Measurements from ENCODE around the gene IP6K2.

Gene IP6K2

GRCh38 chr3:48674505-48674904 lies 42.5 kb downstream of the IP6K2 start:
- TF ChIP-seq CTCF (conservative IDR thresholded peaks at IDR 0.05; ENCODE audit: low read depth, low read length): no peak
- Histone ChIP-seq H3K79me2 (ENCODE audit: insufficient read depth, low read depth) (no peaks in the 10 kb centered on the region), H3K4me2 (no peak overlapping the region), H3K27ac (no peak overlapping the region), H4K20me1 (ENCODE audit: insufficient read depth) (no peaks in the 10 kb centered on the region), H3K36me3 (ENCODE audit: insufficient read depth) (no peaks in the 10 kb centered on the region), H3K27me3 (ENCODE audit: insufficient read depth, low read depth) (no peaks in the 10 kb centered on the region), H3K9ac (no peak overlapping the region), H3K4me1 (ENCODE audit: low read depth, poor library complexity, severe bottlenecking) (no peaks in the 10 kb centered on the region), H3K4me3 (IDR thresholded peaks at IDR 0.05; ENCODE audit: insufficient read depth, low read depth, low read length) (no peak overlapping the region), H2AFZ (ENCODE audit: low read depth) (no peak overlapping the region)

- H3K79me2 ChIP-seq (ENCODE audit: insufficient read depth, low read depth): no peaks in the 10 kb centered on the region
- no peak for TF ChIP-seq CTCF (conservative IDR thresholded peaks at IDR 0.05; ENCODE audit: low read depth, low read length)
- H3K4me1 ChIP-seq (ENCODE audit: low read depth, poor library complexity, severe bottlenecking): no peaks in the 10 kb centered on the region
- H3K27me3 ChIP-seq (ENCODE audit: insufficient read depth, low read depth): no peaks in the 10 kb centered on the region
- no peaks in the 10 kb centered on the region for H3K36me3 ChIP-seq (ENCODE audit: insufficient read depth)
- H3K27ac ChIP-seq: no peak overlapping the region
- no peaks in the 10 kb centered on the region for H4K20me1 ChIP-seq (ENCODE audit: insufficient read depth)
- no peak overlapping the region for H2AFZ ChIP-seq (ENCODE audit: low read depth)
- H3K9ac ChIP-seq: no peak overlapping the region
- no peak overlapping the region for H3K4me2 ChIP-seq
- no peak overlapping the region for H3K4me3 ChIP-seq (IDR thresholded peaks at IDR 0.05; ENCODE audit: insufficient read depth, low read depth, low read length)
Measured at GRCh38 chr3:48672522-48672921, 44.5 kb downstream of the IP6K2 start.

GRCh38 chr3:48664929-48665328 lies 52.1 kb downstream of the IP6K2 start:
- Histone ChIP-seq H3K27me3 (ENCODE audit: insufficient read depth, low read depth) (no peaks in the 10 kb centered on the region), H3K36me3 (ENCODE audit: insufficient read depth) (no peaks in the 10 kb centered on the region), H2AFZ (ENCODE audit: low read depth) (no peak overlapping the region), H3K9ac (no peak overlapping the region), H4K20me1 (ENCODE audit: insufficient read depth) (no peaks in the 10 kb centered on the region), H3K4me2 (no peak overlapping the region), H3K4me1 (ENCODE audit: low read depth, poor library complexity, severe bottlenecking) (peaks cover 5% of the 10 kb centered on the region), H3K27ac (no peak overlapping the region), H3K79me2 (ENCODE audit: insufficient read depth, low read depth) (no peaks in the 10 kb centered on the region), H3K4me3 (IDR thresholded peaks at IDR 0.05; ENCODE audit: insufficient read depth, low read depth, low read length) (no peak overlapping the region)
- TF ChIP-seq CTCF (conservative IDR thresholded peaks at IDR 0.05; ENCODE audit: low read depth, low read length): no peak

- H3K27ac ChIP-seq: peak overlapping the region; percentile 99; the same call in 1 of the 2 replicates
- peak overlapping the region; percentile 54 for H2AFZ ChIP-seq (ENCODE audit: low read depth)
- H3K4me1 ChIP-seq (ENCODE audit: low read depth, poor library complexity, severe bottlenecking): peaks cover 5% of the 10 kb centered on the region
- no peak overlapping the region; the same call in 1 of the 2 replicates for H3K9ac ChIP-seq
- H3K4me3 ChIP-seq (IDR thresholded peaks at IDR 0.05; ENCODE audit: insufficient read depth, low read depth, low read length): no peak overlapping the region
- no peak overlapping the region for H3K4me2 ChIP-seq
- no peaks in the 10 kb centered on the region for H4K20me1 ChIP-seq (ENCODE audit: insufficient read depth)
- TF ChIP-seq CTCF (conservative IDR thresholded peaks at IDR 0.05; ENCODE audit: low read depth, low read length): peak; percentile 25; the same call in 1 of the 2 replicates
- H3K27me3 ChIP-seq (ENCODE audit: insufficient read depth, low read depth): no peaks in the 10 kb centered on the region
- no peaks in the 10 kb centered on the region for H3K36me3 ChIP-seq (ENCODE audit: insufficient read depth)
- H3K79me2 ChIP-seq (ENCODE audit: insufficient read depth, low read depth): no peaks in the 10 kb centered on the region
Measured at GRCh38 chr3:48664313-48664644, 52.7 kb downstream of the IP6K2 start.
